Germinal center (tissue), 1 donor: ENCODE data around the gene SERPINE3.

Experiments
- DNase-seq: peaks from one replicate; pipeline ENCODE4 v3.0.0; 2012; ENCODE audit warnings: mixed read lengths, low spot score

Gene SERPINE3

GRCh38 chr13:51328488-51328887, 11.0 kb upstream of the SERPINE3 start:
- no peak for DNase-seq

- DNase-seq, result no peak
These were observed 9.9 kb upstream of the SERPINE3 start for GRCh38 chr13:51329606-51330005.

GRCh38 chr13:51330791-51331190, 8.7 kb upstream of the SERPINE3 start:
- no peak for DNase-seq

GRCh38 chr13:51331354-51331861, 8.1 kb upstream of the SERPINE3 start:
- DNase-seq, result no peak

GRCh38 chr13:51332566-51333361, 6.7 kb upstream of the SERPINE3 start:
- DNase-seq, result no peak

GRCh38 chr13:51333421-51333820, 6.1 kb upstream of the SERPINE3 start:
- DNase-seq, result no peak

- DNase-seq, result no peak
These were observed 5.7 kb upstream of the SERPINE3 start for GRCh38 chr13:51333826-51334225.

- no peak for DNase-seq
These were observed 2.7 kb upstream of the SERPINE3 start for GRCh38 chr13:51336746-51337145.

- no peak for DNase-seq
These were observed 651 bp downstream of the SERPINE3 start for GRCh38 chr13:51339952-51340732.

- DNase-seq, result no peak
These were observed 1.7 kb downstream of the SERPINE3 start for GRCh38 chr13:51341232-51341631.

GRCh38 chr13:51341791-51342190, 2.3 kb downstream of the SERPINE3 start:
- no peak for DNase-seq

- DNase-seq, result no peak
These were observed 3.2 kb downstream of the SERPINE3 start for GRCh38 chr13:51342706-51343105.

- no peak for DNase-seq
These were observed 4.0 kb downstream of the SERPINE3 start for GRCh38 chr13:51343475-51343874.

GRCh38 chr13:51346397-51346796, 6.9 kb downstream of the SERPINE3 start:
- no peak for DNase-seq

- DNase-seq, result no peak
These were observed 7.6 kb downstream of the SERPINE3 start for GRCh38 chr13:51347099-51347498.

GRCh38 chr13:51348069-51348967, 8.8 kb downstream of the SERPINE3 start:
- DNase-seq, result no peak

- DNase-seq, result no peak
These were observed 9.5 kb downstream of the SERPINE3 start for GRCh38 chr13:51349016-51349415.

GRCh38 chr13:51355217-51355616, 15.7 kb downstream of the SERPINE3 start:
- DNase-seq, result no peak

GRCh38 chr13:51357928-51358595, 18.6 kb downstream of the SERPINE3 start:
- no peak for DNase-seq

- DNase-seq, result no peak
These were observed 19.9 kb downstream of the SERPINE3 start for GRCh38 chr13:51359352-51359751.

GRCh38 chr13:51360489-51360888, 21.0 kb downstream of the SERPINE3 start:
- DNase-seq, result no peak

- no peak for DNase-seq
These were observed 21.6 kb downstream of the SERPINE3 start for GRCh38 chr13:51361106-51361505.
